C4-2B (cell line): ENCODE data around the gene TLE5.

Source experiments
- ZFX ChIP-seq: fragments of 450-650 bp; IDR thresholded peaks from 2 replicates; pipeline ENCODE4 v1.6.1; 2017
- TF ChIP-seq, protein P1 (sequence below): fragments of 450-650 bp; conservative IDR thresholded peaks from 2 replicates; pipeline ENCODE4 v1.5.1; 2017; ENCODE audit warnings: mild to moderate bottlenecking

DNA sequence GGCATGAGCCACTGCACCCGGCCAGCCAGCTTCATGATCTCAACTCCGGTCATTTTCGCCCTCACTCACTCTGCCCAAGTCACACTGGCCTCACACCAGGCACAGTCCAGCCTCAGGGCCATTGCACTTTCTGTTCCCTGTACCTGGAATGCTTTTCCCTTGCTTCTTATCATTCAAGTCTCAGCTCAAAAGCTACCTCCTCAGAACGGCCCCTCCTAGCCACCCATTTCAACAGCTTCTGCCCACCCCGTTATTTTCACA lies 30.8 kb downstream of the TLE5 start:
- TF ChIP-seq, protein P1, sequence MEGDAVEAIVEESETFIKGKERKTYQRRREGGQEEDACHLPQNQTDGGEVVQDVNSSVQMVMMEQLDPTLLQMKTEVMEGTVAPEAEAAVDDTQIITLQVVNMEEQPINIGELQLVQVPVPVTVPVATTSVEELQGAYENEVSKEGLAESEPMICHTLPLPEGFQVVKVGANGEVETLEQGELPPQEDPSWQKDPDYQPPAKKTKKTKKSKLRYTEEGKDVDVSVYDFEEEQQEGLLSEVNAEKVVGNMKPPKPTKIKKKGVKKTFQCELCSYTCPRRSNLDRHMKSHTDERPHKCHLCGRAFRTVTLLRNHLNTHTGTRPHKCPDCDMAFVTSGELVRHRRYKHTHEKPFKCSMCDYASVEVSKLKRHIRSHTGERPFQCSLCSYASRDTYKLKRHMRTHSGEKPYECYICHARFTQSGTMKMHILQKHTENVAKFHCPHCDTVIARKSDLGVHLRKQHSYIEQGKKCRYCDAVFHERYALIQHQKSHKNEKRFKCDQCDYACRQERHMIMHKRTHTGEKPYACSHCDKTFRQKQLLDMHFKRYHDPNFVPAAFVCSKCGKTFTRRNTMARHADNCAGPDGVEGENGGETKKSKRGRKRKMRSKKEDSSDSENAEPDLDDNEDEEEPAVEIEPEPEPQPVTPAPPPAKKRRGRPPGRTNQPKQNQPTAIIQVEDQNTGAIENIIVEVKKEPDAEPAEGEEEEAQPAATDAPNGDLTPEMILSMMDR, result no peak
- TF ChIP-seq ZFX, result no peak
